ENCODE results near the gene SLAMF1.

GRCh38 chr1:160658814-160659193 lies 12.0 kb upstream of the SLAMF1 start:
- TF ChIP-seq POLR2A (IDR thresholded peaks at IDR 0.05), result no peak
- no peak for TF ChIP-seq CTCF (IDR thresholded peaks at IDR 0.05)
